A673 (cell line): ENCODE measurements around the gene CUL4A.

Source experiments
- CTCF ChIP-seq: fragments of 300-800, 200-600 bp; sonication (generic); conservative IDR thresholded peaks from 2 replicates; pipeline ENCODE4 v1.5.1; 2017; ENCODE audit warnings: low read depth, mild to moderate bottlenecking, antibody characterized with exemption, low read length, moderate library complexity, mixed read lengths
- EZH2 ChIP-seq: fragments of 200-600 bp; sonication (generic); IDR thresholded peaks from 2 replicates; pipeline ENCODE4 v1.6.1; 2017; ENCODE audit warnings: borderline replicate concordance, low read depth, mild to moderate bottlenecking, mixed read lengths, antibody characterized with exemption, low read length; ENCODE audit not compliant: poor library complexity, severe bottlenecking

- TF ChIP-seq CTCF (no peak), EZH2 (no peak)
These were observed 19.2 kb upstream of the CUL4A start for GRCh38 chr13:113190181-113190580.
